HCT116 (cell line): ENCODE data around the gene PPFIA1. TPM values are rescaled to one million over a fixed set of nuclear protein-coding genes. Genes with fewer than 3 reads are reported as not detected.

Source experiments
- ATAC-seq: fragments of 200-7000 bp; cut with Tn5 transposase; 2 replicates; pipeline ENCODE4 v1.9.1; 2020; ENCODE audit warnings: mild to moderate bottlenecking, moderate library complexity
- BruUV-seq: library from RNA; stranded (reverse); fragments of 400-500 nt; replicated peaks from 2 replicates; lab custom pipeline; 2021; lab: Mats Ljungman, UMichigan
- CTCF ChIA-PET: fragments of 300-600 bp; sonication (Branson Sonifier 250); formaldehyde crosslinking; loops from one replicate; lab custom pipeline; 2021; ENCODE audit warnings: antibody characterized with exemption; lab: Charles Lee
- POLR2A ChIA-PET: fragments of 300-600, 350-600 bp; sonication (Branson Sonifier 250); formaldehyde crosslinking; loops from one replicate; lab custom pipeline; 2021; ENCODE audit warnings: antibody characterized with exemption; lab: Charles Lee
- RAD21 ChIA-PET, 2 experiments: fragments of 300-600 bp; sonication (Branson Sonifier 250); formaldehyde crosslinking; loops; one replicate each; lab custom pipeline; 2023; ENCODE audit warnings: low total read pairs in 2 of 2; ENCODE audit not compliant: uncharacterized antibody in 2 of 2, unreplicated experiment in 2 of 2, low non-redundant PET in 1 of 2; lab: Charles Lee
- DNase-seq: peaks from one replicate; pipeline ENCODE4 v3.0.0-alpha.2; 2010; ENCODE audit warnings: low read depth, low spot score
- H2AFZ ChIP-seq: fragments of 200-600 bp; shearing (Covaris generic), sonication (generic); 2 replicates; pipeline ENCODE4 v1.6.1; 2017; ENCODE audit warnings: low read depth, mixed run types, mixed read lengths, antibody characterized with exemption, low read length; ENCODE audit not compliant: poor library complexity, severe bottlenecking
- H3K27ac ChIP-seq: 2 replicates; pipeline ENCODE4 v1.5.1; 2012; ENCODE audit warnings: low read depth, low read length
- H3K27me3 ChIP-seq: fragments of 200-600 bp; sonication (generic); 2 replicates; pipeline ENCODE4 v1.6.1; 2016; ENCODE audit warnings: mixed run types, low read length, mixed read lengths; ENCODE audit not compliant: insufficient read depth
- H3K36me3 ChIP-seq, 2 experiments: fragments of 200-500 bp in 1 of 2; fragments of 200-600 bp in 1 of 2; sonication (Bioruptor generic) in 1 of 2; sonication (generic) in 1 of 2; 2 replicates each; pipeline versions ENCODE4 v1.5.1 to v1.6.1; 2014 to 2016; ENCODE audit warnings: low read length in 2 of 2, inconsistent platforms in 1 of 2, mixed read lengths in 1 of 2, mixed run types in 1 of 2; ENCODE audit not compliant: insufficient read depth in 2 of 2, control insufficient read depth in 1 of 2
- H3K4me1 ChIP-seq, 2 experiments: fragments of 200-600 bp in 1 of 2; sonication (generic) in 1 of 2; 2 replicates each; pipeline versions ENCODE4 v1.5.1 to v1.6.1; 2012 to 2017; ENCODE audit warnings: low read length in 2 of 2, inconsistent platforms in 1 of 2, mild to moderate bottlenecking in 1 of 2, mixed read lengths in 1 of 2, mixed run types in 1 of 2, moderate library complexity in 1 of 2; ENCODE audit not compliant: insufficient read depth in 2 of 2, control insufficient read depth in 1 of 2
- H3K4me2 ChIP-seq: fragments of 200-600 bp; sonication (generic); 2 replicates; pipeline ENCODE4 v1.6.1; 2017; ENCODE audit warnings: mixed run types, low read length, mixed read lengths
- H3K4me3 ChIP-seq, 2 experiments: fragments of 200-600 bp in 1 of 2; sonication (generic) in 1 of 2; replicated peaks in 1 of 2; 2 replicates each; pipeline ENCODE4 v1.5.1; 2011 to 2016; ENCODE audit warnings: low read length in 2 of 2, control low read depth in 1 of 2, low read depth in 1 of 2, mild to moderate bottlenecking in 1 of 2, mixed read lengths in 1 of 2, mixed run types in 1 of 2
- H3K79me2 ChIP-seq: fragments of 200-600 bp; sonication (generic); 2 replicates; pipeline ENCODE4 v1.6.1; 2017; ENCODE audit warnings: mild to moderate bottlenecking, mixed run types, low read length, moderate library complexity, mixed read lengths; ENCODE audit not compliant: insufficient read depth
- H3K9ac ChIP-seq: fragments of 200-600 bp; sonication (generic); 2 replicates; pipeline ENCODE4 v1.6.1; 2016; ENCODE audit warnings: low read length, mixed read lengths
- H3K9me2 ChIP-seq: fragments of 200-600 bp; sonication (generic), shearing (Covaris generic); 2 replicates; pipeline ENCODE4 v1.6.1; 2017; ENCODE audit warnings: mixed run types, mild to moderate bottlenecking, moderate library complexity; ENCODE audit not compliant: insufficient read depth
- H3K9me3 ChIP-seq, 2 experiments: fragments of 200-500 bp in 1 of 2; fragments of 200-600 bp in 1 of 2; sonication (Bioruptor generic) in 1 of 2; sonication (generic) in 1 of 2; 2 replicates each; pipeline ENCODE4 v1.6.1; 2014 to 2017; ENCODE audit warnings: low read length in 2 of 2, mixed read lengths in 2 of 2, inconsistent platforms in 1 of 2, low read depth in 1 of 2, mild to moderate bottlenecking in 1 of 2, mixed run types in 1 of 2, moderate library complexity in 1 of 2; ENCODE audit not compliant: control insufficient read depth in 1 of 2, insufficient read depth in 1 of 2
- H4K20me1 ChIP-seq: fragments of 200-600 bp; sonication (generic), shearing (Covaris generic); 2 replicates; pipeline ENCODE4 v1.6.1; 2017; ENCODE audit warnings: mixed run types, mild to moderate bottlenecking, moderate library complexity; ENCODE audit not compliant: insufficient read depth
- CBX3 ChIP-seq: IDR thresholded peaks from 2 replicates; pipeline ENCODE4 v1.6.1; 2012; ENCODE audit warnings: low read depth
- CEBPB ChIP-seq: IDR thresholded peaks from 2 replicates; pipeline ENCODE4 v1.6.1; 2012; ENCODE audit warnings: low read depth
- EGR1 ChIP-seq: IDR thresholded peaks from 2 replicates; pipeline ENCODE4 v1.6.1; 2012; ENCODE audit warnings: low read depth
- ELF1 ChIP-seq: IDR thresholded peaks from 2 replicates; pipeline ENCODE4 v1.6.1; 2012; ENCODE audit warnings: low read depth, borderline replicate concordance
- EZH2 ChIP-seq: fragments of 200-600 bp; sonication (generic); IDR thresholded peaks from 2 replicates; pipeline ENCODE4 v1.6.1; 2017; ENCODE audit warnings: antibody characterized with exemption, mixed run types
- POLR2A ChIP-seq: IDR thresholded peaks from 2 replicates; pipeline ENCODE4 v1.7.0; 2011; ENCODE audit warnings: borderline replicate concordance; ENCODE audit not compliant: insufficient read depth, insufficient read length; ENCODE audit errors: extremely low read depth
- POLR2AphosphoS5 ChIP-seq: IDR thresholded peaks from 2 replicates; pipeline ENCODE4 v1.6.1; 2011; ENCODE audit warnings: mild to moderate bottlenecking, low read depth, low read length, moderate library complexity
- RAD21 ChIP-seq: IDR thresholded peaks from 2 replicates; pipeline ENCODE4 v1.6.1; 2012; ENCODE audit warnings: low read depth, mild to moderate bottlenecking
- SIN3A ChIP-seq: IDR thresholded peaks from 2 replicates; pipeline ENCODE4 v1.6.1; 2012; ENCODE audit warnings: low read depth
- SP1 ChIP-seq: IDR thresholded peaks from 2 replicates; pipeline ENCODE4 v1.6.1; 2012; ENCODE audit warnings: low read depth
- SRF ChIP-seq: IDR thresholded peaks from 2 replicates; pipeline ENCODE4 v1.6.1; 2012; ENCODE audit warnings: low read depth
- TCF7L2 ChIP-seq: IDR thresholded peaks from 2 replicates; pipeline ENCODE4 v1.7.0; 2011; ENCODE audit warnings: borderline replicate concordance, inconsistent platforms; ENCODE audit not compliant: insufficient read depth, insufficient read length; ENCODE audit errors: extremely low read depth
- YY1 ChIP-seq: IDR thresholded peaks from 2 replicates; pipeline ENCODE4 v1.6.1; 2011; ENCODE audit warnings: low read length, low read depth, moderate library complexity, mild to moderate bottlenecking; ENCODE audit not compliant: insufficient replicate concordance; ENCODE audit errors: extremely low read depth
- ZFX ChIP-seq: fragments of 450-650 bp; IDR thresholded peaks from 2 replicates; pipeline ENCODE4 v1.6.1; 2017
- ZNF274 ChIP-seq: fragments of 200-500 bp; sonication (Bioruptor generic); IDR thresholded peaks from 2 replicates; pipeline ENCODE4 v1.6.1; 2014; ENCODE audit warnings: mild to moderate bottlenecking, low read depth, low read length, inconsistent platforms
- intact Hi-C: fragments of 100-400 bp; cut with micrococcal nuclease; formaldehyde crosslinking; loops from 2 replicates; pipeline ENCODE4 v1.10.0; 2022
- total RNA-seq: library from RNA; stranded (reverse); gene quantifications from one replicate; pipeline ENCODE4 v1.2.1, GENCODE V29; 2021; ENCODE audit not compliant: unreplicated experiment
- TF ChIP-seq, protein P1 (sequence below), 3 experiments: fragments of 200-600 bp in 1 of 3; sonication (generic) in 1 of 3; IDR thresholded peaks in 2 of 3; conservative IDR thresholded peaks in 1 of 3; 2 replicates each; pipeline ENCODE4 v1.5.1; 2012 to 2017; ENCODE audit warnings: low read depth in 2 of 3, low read length in 2 of 3, antibody characterized with exemption in 1 of 3, borderline replicate concordance in 1 of 3, control low read depth in 1 of 3, mild to moderate bottlenecking in 1 of 3, mixed read lengths in 1 of 3, mixed run types in 1 of 3, moderate library complexity in 1 of 3; ENCODE audit not compliant: insufficient read depth in 1 of 3
- TF ChIP-seq, protein P2 (sequence below): IDR thresholded peaks from 2 replicates; pipeline ENCODE4 v1.6.1; 2012
- TF ChIP-seq, protein P3 (sequence below): IDR thresholded peaks from 2 replicates; pipeline ENCODE4 v1.6.1; 2011; ENCODE audit warnings: mild to moderate bottlenecking, low read length, moderate library complexity; ENCODE audit not compliant: insufficient replicate concordance; ENCODE audit errors: extremely low read depth
- TF ChIP-seq, protein P4 (sequence below): IDR thresholded peaks from 2 replicates; pipeline ENCODE4 v1.6.1; 2012
- TF ChIP-seq, protein P5 (sequence below): IDR thresholded peaks from 2 replicates; pipeline ENCODE4 v1.6.1; 2012; ENCODE audit warnings: low read depth

PPFIA1 gene
- total RNA-seq, 1 experiment from 2014 or later = 48.6 TPM

DNA sequence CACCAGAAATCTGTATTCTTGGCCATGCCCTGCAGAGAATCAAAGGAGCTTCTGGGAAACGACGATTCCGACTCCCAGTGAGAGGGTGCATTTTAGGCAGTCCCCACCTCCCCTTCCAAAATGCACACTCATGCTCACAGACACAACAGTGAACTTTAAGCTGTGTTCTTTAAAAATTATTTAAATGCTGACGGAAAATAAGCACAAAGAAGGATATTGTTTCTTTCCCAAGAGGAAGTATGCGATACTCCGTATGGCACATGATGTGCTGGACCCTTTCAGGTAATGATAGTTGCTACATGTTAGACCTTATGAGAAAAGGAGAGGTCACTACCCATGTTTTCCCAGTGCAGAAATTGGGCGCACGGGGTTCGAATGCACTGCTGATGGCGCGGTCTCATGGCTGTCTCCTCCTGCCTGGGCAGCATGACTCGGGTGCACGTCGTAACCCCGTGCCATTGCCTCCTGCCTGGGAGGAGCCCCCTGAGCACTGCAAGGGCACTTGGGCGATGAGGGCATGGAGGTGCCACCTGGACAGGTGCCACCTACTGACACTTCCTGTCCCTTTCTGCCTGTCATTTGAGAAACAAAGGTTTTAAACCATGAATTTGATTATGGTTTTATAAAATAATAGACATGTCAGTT is 64.0 kb downstream of the PPFIA1 start:
- BruUV-seq = no TSS peak
- TF ChIP-seq CBX3 = no peak
- TF ChIP-seq SIN3A = no peak
- TF ChIP-seq TCF7L2 = no peak
- no peak for TF ChIP-seq ELF1
- TF ChIP-seq, protein P1, sequence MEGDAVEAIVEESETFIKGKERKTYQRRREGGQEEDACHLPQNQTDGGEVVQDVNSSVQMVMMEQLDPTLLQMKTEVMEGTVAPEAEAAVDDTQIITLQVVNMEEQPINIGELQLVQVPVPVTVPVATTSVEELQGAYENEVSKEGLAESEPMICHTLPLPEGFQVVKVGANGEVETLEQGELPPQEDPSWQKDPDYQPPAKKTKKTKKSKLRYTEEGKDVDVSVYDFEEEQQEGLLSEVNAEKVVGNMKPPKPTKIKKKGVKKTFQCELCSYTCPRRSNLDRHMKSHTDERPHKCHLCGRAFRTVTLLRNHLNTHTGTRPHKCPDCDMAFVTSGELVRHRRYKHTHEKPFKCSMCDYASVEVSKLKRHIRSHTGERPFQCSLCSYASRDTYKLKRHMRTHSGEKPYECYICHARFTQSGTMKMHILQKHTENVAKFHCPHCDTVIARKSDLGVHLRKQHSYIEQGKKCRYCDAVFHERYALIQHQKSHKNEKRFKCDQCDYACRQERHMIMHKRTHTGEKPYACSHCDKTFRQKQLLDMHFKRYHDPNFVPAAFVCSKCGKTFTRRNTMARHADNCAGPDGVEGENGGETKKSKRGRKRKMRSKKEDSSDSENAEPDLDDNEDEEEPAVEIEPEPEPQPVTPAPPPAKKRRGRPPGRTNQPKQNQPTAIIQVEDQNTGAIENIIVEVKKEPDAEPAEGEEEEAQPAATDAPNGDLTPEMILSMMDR (IDR thresholded peaks at IDR 0.05 in 2 of 3, conservative IDR thresholded peaks at IDR 0.05 in 1 of 3; ENCODE audit: borderline replicate concordance in 1 of 3, insufficient read depth in 1 of 3, low read depth in 2 of 3, low read length in 2 of 3) = no peak
- TF ChIP-seq, protein P2, sequence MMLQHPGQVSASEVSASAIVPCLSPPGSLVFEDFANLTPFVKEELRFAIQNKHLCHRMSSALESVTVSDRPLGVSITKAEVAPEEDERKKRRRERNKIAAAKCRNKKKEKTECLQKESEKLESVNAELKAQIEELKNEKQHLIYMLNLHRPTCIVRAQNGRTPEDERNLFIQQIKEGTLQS = no peak
- TF ChIP-seq, protein P3, sequence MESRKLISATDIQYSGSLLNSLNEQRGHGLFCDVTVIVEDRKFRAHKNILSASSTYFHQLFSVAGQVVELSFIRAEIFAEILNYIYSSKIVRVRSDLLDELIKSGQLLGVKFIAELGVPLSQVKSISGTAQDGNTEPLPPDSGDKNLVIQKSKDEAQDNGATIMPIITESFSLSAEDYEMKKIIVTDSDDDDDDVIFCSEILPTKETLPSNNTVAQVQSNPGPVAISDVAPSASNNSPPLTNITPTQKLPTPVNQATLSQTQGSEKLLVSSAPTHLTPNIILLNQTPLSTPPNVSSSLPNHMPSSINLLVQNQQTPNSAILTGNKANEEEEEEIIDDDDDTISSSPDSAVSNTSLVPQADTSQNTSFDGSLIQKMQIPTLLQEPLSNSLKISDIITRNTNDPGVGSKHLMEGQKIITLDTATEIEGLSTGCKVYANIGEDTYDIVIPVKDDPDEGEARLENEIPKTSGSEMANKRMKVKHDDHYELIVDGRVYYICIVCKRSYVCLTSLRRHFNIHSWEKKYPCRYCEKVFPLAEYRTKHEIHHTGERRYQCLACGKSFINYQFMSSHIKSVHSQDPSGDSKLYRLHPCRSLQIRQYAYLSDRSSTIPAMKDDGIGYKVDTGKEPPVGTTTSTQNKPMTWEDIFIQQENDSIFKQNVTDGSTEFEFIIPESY = no peak
- TF ChIP-seq YY1 = no peak
- TF ChIP-seq EGR1 = no peak
- no peak for TF ChIP-seq SRF
- TF ChIP-seq POLR2A = no peak
- no peak for TF ChIP-seq ZNF274
- TF ChIP-seq ZFX = no peak
- no peak for TF ChIP-seq CEBPB
- TF ChIP-seq POLR2AphosphoS5 = no peak
- no peak for TF ChIP-seq SP1
- TF ChIP-seq, protein P4, sequence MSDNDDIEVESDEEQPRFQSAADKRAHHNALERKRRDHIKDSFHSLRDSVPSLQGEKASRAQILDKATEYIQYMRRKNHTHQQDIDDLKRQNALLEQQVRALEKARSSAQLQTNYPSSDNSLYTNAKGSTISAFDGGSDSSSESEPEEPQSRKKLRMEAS = no peak
- no peak for TF ChIP-seq EZH2
- no peak for TF ChIP-seq RAD21
- TF ChIP-seq, protein P5, sequence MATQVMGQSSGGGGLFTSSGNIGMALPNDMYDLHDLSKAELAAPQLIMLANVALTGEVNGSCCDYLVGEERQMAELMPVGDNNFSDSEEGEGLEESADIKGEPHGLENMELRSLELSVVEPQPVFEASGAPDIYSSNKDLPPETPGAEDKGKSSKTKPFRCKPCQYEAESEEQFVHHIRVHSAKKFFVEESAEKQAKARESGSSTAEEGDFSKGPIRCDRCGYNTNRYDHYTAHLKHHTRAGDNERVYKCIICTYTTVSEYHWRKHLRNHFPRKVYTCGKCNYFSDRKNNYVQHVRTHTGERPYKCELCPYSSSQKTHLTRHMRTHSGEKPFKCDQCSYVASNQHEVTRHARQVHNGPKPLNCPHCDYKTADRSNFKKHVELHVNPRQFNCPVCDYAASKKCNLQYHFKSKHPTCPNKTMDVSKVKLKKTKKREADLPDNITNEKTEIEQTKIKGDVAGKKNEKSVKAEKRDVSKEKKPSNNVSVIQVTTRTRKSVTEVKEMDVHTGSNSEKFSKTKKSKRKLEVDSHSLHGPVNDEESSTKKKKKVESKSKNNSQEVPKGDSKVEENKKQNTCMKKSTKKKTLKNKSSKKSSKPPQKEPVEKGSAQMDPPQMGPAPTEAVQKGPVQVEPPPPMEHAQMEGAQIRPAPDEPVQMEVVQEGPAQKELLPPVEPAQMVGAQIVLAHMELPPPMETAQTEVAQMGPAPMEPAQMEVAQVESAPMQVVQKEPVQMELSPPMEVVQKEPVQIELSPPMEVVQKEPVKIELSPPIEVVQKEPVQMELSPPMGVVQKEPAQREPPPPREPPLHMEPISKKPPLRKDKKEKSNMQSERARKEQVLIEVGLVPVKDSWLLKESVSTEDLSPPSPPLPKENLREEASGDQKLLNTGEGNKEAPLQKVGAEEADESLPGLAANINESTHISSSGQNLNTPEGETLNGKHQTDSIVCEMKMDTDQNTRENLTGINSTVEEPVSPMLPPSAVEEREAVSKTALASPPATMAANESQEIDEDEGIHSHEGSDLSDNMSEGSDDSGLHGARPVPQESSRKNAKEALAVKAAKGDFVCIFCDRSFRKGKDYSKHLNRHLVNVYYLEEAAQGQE = no peak
- TF ChIP-seq, all 23 proteins: peak for 0
- DNase-seq = no peak
- H3K27ac ChIP-seq = no peak overlapping the region
- no peak for ATAC-seq
- no peak overlapping the region for H3K4me2 ChIP-seq
- intact Hi-C loops = no loop called here
- POLR2A ChIA-PET = no interaction called here
- H3K4me1 ChIP-seq = no peaks in the 10 kb centered on the region
- CTCF ChIA-PET = no interaction called here
- RAD21 ChIA-PET = no interaction called here
- no peaks in the 10 kb centered on the region for H3K79me2 ChIP-seq
- no peaks in the 10 kb centered on the region for H3K9me2 ChIP-seq
- no peak overlapping the region for H2AFZ ChIP-seq
- no peaks in the 10 kb centered on the region for H3K27me3 ChIP-seq
- no peaks in the 10 kb centered on the region for H3K9me3 ChIP-seq
- H3K9ac ChIP-seq = no peak overlapping the region
- H3K4me3 ChIP-seq = no peak overlapping the region
- H4K20me1 ChIP-seq = no peaks in the 10 kb centered on the region
- H3K36me3 ChIP-seq = peaks cover 61 to 79% of the 10 kb centered on the region in 2 experiments
